Ishikawa (cell line): Measurements from ENCODE around the gene SNAP25.

Experiments
- CEBPB ChIP-seq: IDR thresholded peaks from 2 replicates; pipeline ENCODE4 v1.6.1; 2012
- CREB1 ChIP-seq: IDR thresholded peaks from 2 replicates; pipeline ENCODE4 v1.6.1; 2012; ENCODE audit warnings: low read depth
- EGR1 ChIP-seq: IDR thresholded peaks from 2 replicates; pipeline ENCODE4 v1.6.1; 2012
- EP300 ChIP-seq: IDR thresholded peaks from 2 replicates; pipeline ENCODE4 v1.6.1; 2012; ENCODE audit warnings: borderline replicate concordance
- FOXM1 ChIP-seq: IDR thresholded peaks from 2 replicates; pipeline ENCODE4 v1.6.1; 2012; ENCODE audit warnings: low read depth, borderline replicate concordance
- NFIC ChIP-seq: IDR thresholded peaks from 2 replicates; pipeline ENCODE4 v1.6.1; 2012
- RAD21 ChIP-seq: IDR thresholded peaks from 2 replicates; pipeline ENCODE4 v1.6.1; 2012; ENCODE audit warnings: low read depth
- TAF1 ChIP-seq: IDR thresholded peaks from 2 replicates; pipeline ENCODE4 v1.6.1; 2012; ENCODE audit warnings: low read depth, mild to moderate bottlenecking
- TCF12 ChIP-seq: IDR thresholded peaks from 2 replicates; pipeline ENCODE4 v1.6.1; 2012; ENCODE audit warnings: low read depth
- TEAD4 ChIP-seq: IDR thresholded peaks from 2 replicates; pipeline ENCODE4 v1.6.1; 2012
- YY1 ChIP-seq: IDR thresholded peaks from 2 replicates; pipeline ENCODE4 v1.6.1; 2012; ENCODE audit warnings: low read depth
- ZBTB7A ChIP-seq: IDR thresholded peaks from 2 replicates; pipeline ENCODE4 v1.6.1; 2012; ENCODE audit warnings: low read depth
- TF ChIP-seq, protein P1 (sequence below): IDR thresholded peaks from 2 replicates; pipeline ENCODE4 v1.6.1; 2012
- TF ChIP-seq, protein P2 (sequence below): IDR thresholded peaks from 2 replicates; pipeline ENCODE4 v1.6.1; 2012
- TF ChIP-seq, protein P3 (sequence below): IDR thresholded peaks from 2 replicates; pipeline ENCODE4 v1.6.1; 2012; ENCODE audit warnings: low read depth, mild to moderate bottlenecking

The SNAP25 gene

GRCh38 chr20:10250902-10251301, 32.3 kb downstream of the SNAP25 start:
- TF ChIP-seq RAD21, result no peak

DNA sequence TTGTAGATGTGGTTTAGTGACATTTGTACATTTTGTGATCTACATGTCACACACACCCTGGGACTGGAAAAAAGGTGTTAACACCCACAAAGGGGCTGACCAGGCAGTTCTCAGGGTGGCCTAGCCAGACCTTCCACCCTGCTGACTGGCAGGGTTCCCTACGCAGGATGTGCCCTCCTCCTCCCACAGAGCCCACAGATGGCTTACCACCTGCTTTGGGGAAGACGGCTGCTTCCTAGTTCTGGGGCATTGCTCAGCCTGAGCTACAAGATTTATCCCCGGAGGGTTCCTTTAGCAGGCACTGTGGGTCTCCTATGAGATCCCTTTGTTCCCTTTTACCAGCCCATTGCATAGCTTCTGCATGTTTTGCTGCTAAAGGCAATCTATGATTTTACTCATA, 35.1 kb downstream of the SNAP25 start:
- TF ChIP-seq CREB1 (no peak), YY1 (no peak), TEAD4 (no peak), TCF12 (no peak), FOXM1 (no peak), NFIC (no peak), CEBPB (no peak), ZBTB7A (no peak), EP300 (no peak), RAD21 (no peak), TAF1 (no peak), EGR1 (no peak)
- TF ChIP-seq, protein P1, sequence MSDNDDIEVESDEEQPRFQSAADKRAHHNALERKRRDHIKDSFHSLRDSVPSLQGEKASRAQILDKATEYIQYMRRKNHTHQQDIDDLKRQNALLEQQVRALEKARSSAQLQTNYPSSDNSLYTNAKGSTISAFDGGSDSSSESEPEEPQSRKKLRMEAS, result no peak
- TF ChIP-seq, protein P2, sequence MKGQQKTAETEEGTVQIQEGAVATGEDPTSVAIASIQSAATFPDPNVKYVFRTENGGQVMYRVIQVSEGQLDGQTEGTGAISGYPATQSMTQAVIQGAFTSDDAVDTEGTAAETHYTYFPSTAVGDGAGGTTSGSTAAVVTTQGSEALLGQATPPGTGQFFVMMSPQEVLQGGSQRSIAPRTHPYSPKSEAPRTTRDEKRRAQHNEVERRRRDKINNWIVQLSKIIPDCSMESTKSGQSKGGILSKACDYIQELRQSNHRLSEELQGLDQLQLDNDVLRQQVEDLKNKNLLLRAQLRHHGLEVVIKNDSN, result no peak
- TF ChIP-seq, protein P3, sequence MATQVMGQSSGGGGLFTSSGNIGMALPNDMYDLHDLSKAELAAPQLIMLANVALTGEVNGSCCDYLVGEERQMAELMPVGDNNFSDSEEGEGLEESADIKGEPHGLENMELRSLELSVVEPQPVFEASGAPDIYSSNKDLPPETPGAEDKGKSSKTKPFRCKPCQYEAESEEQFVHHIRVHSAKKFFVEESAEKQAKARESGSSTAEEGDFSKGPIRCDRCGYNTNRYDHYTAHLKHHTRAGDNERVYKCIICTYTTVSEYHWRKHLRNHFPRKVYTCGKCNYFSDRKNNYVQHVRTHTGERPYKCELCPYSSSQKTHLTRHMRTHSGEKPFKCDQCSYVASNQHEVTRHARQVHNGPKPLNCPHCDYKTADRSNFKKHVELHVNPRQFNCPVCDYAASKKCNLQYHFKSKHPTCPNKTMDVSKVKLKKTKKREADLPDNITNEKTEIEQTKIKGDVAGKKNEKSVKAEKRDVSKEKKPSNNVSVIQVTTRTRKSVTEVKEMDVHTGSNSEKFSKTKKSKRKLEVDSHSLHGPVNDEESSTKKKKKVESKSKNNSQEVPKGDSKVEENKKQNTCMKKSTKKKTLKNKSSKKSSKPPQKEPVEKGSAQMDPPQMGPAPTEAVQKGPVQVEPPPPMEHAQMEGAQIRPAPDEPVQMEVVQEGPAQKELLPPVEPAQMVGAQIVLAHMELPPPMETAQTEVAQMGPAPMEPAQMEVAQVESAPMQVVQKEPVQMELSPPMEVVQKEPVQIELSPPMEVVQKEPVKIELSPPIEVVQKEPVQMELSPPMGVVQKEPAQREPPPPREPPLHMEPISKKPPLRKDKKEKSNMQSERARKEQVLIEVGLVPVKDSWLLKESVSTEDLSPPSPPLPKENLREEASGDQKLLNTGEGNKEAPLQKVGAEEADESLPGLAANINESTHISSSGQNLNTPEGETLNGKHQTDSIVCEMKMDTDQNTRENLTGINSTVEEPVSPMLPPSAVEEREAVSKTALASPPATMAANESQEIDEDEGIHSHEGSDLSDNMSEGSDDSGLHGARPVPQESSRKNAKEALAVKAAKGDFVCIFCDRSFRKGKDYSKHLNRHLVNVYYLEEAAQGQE, result no peak

DNA sequence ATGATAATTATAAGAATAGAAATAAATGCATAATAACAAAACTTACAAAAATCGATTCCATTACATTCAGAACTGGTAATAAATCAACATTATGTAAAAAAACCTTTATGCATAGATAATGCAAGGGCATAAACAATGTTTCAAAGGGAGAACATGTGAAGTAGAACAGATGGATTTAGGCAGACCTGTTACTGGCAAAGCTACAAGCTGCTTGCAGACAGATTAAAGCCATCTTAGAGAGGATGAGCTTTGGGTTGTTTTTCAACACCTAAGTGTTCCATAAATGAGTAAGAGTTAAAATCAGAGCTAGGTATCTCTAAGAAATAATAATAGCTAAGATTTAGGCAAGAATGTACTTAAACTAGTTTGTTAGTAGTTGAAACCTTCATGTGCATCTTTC, 37.2 kb downstream of the SNAP25 start:
- TF ChIP-seq, protein P3, result no peak
- no peak for TF ChIP-seq TCF12
- TF ChIP-seq TEAD4, result no peak
- TF ChIP-seq EGR1, result no peak
- no peak for TF ChIP-seq RAD21
- TF ChIP-seq, protein P1, result no peak
- TF ChIP-seq YY1, result no peak
- no peak for TF ChIP-seq NFIC
- TF ChIP-seq, protein P2, result no peak
- TF ChIP-seq TAF1, result no peak
- TF ChIP-seq ZBTB7A, result no peak
- no peak for TF ChIP-seq CEBPB
- no peak for TF ChIP-seq EP300
- no peak for TF ChIP-seq FOXM1
- TF ChIP-seq CREB1, result no peak

DNA sequence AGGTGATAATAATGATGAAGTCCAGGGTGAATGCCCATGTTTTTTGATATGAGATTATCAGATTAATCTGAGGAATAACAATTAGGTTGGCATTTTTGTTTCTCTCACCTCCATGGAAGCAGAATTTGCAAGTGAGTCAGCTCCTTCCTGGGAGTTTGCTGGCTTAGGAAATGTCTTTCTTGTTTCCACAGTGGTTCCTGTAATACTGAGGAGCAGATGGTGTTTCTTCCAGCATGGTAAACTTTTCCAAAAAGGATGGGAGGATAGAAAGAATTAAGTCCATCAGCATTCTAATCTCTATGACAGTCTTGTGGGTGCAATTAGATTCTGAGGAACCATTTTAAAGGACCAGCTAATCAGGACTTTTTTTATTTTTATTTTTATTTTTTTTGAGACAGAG, 40.5 kb downstream of the SNAP25 start:
- TF ChIP-seq EP300, result no peak
- TF ChIP-seq, protein P2, result no peak
- TF ChIP-seq FOXM1, result no peak
- no peak for TF ChIP-seq EGR1
- TF ChIP-seq RAD21, result no peak
- no peak for TF ChIP-seq ZBTB7A
- no peak for TF ChIP-seq NFIC
- no peak for TF ChIP-seq TEAD4
- TF ChIP-seq TAF1, result no peak
- no peak for TF ChIP-seq CEBPB
- TF ChIP-seq, protein P3, result no peak
- no peak for TF ChIP-seq TCF12
- TF ChIP-seq, protein P1, result no peak
